ENCODE measurements around the gene PRG2. TPM values are rescaled to one million over a fixed set of nuclear protein-coding genes. Genes with fewer than 3 reads are reported as not detected.
A peak's percentile ranks its signal among the peaks of the same experiment; 100 is the strongest.

Gene PRG2
- polyA plus RNA-seq, 3 donors, result 1.1 TPM; not detected in 2

DNA sequence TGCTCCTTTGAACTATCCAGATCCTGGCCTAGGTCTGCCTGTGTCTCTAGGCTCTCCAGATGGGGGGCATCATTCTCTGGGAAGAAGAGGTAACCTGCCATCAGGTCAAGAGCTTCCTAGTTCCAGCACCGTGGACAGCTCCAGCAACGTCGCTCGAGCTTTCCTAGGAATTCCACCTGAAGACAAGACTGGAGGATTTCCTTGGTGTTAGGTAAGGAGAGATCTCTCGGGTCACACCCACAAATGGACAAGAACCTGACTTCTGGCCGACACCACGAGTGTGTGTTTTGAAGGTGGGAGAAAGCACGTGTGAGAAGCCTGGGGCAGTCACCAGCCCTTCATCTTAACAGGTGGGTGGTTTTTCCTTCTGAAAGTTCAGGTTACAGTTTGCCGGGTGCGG lies 10.7 kb downstream of the PRG2 start:
- WGBS (ENCODE audit: insufficient coverage), result 30% methylated on average over 4 of the region's 10 CpGs
- Histone ChIP-seq H3K79me2 (ENCODE audit: insufficient read depth, low read length) (no peaks in the 10 kb centered on the region), H3K4me2 (replicated peaks; ENCODE audit: extremely low read depth, low read length, poor library complexity, severe bottlenecking) (no peak overlapping the region), H3K9ac (ENCODE audit: insufficient read depth, low read length, poor library complexity, severe bottlenecking) (no peak overlapping the region), H3K4me3 (replicated peaks in 1 of 3; ENCODE audit: low read depth in 2 of 3, low read length in 3 of 3) (no peak overlapping the region), H3K9me3 (replicated peaks in 1 of 2; ENCODE audit: control insufficient read depth in 1 of 2, insufficient read depth in 1 of 2, low read length in 2 of 2) (no peaks in the 10 kb centered on the region), H2AFZ (ENCODE audit: insufficient read depth, low read depth, low read length, poor library complexity, severe bottlenecking) (no peak overlapping the region), H3K27me3 (ENCODE audit: control insufficient read depth in 2 of 2, insufficient read depth in 2 of 2, low read length in 2 of 2) (peaks cover 0 to 2% of the 10 kb centered on the region in 2 donors), H3K36me3 (replicated peaks in 1 of 2; ENCODE audit: control insufficient read depth in 1 of 2, insufficient read depth in 2 of 2, low read length in 2 of 2) (no peaks in the 10 kb centered on the region), H4K20me1 (ENCODE audit: insufficient read depth, low read length) (no peaks in the 10 kb centered on the region), H3K27ac (ENCODE audit: low read depth in 1 of 2, low read length in 2 of 2) (no peak overlapping the region), H3K4me1 (ENCODE audit: control insufficient read depth in 1 of 2, insufficient read depth in 2 of 2, low read length in 2 of 2) (peaks cover 0 to 6% of the 10 kb centered on the region in 2 donors)
- no peaks in the 10 kb centered on the region for H3K36me3 Mint-ChIP-seq
- DNase-seq, result no peak
- H3K27me3 Mint-ChIP-seq (ENCODE audit: low read depth in 3 of 3), result peaks cover 2 to 9% (median 4%) of the 10 kb centered on the region in 3 donors
- H3K4me1 Mint-ChIP-seq, result peaks cover 2% of the 10 kb centered on the region
- H3K27ac Mint-ChIP-seq, result peak overlapping the region in 1 of 7 donors; percentile 16
- H3K4me3 Mint-ChIP-seq, result no peak overlapping the region
- TF ChIP-seq CTCF (IDR thresholded peaks at IDR 0.05), result no peak
- peaks cover 0 to 2% (median 0%) of the 10 kb centered on the region in 7 donors for H3K9me3 Mint-ChIP-seq
- intact Hi-C loops (cut with micrococcal nuclease), result no loop called here

- Histone ChIP-seq H3K79me2 (ENCODE audit: insufficient read depth, low read length) (no peaks in the 10 kb centered on the region), H3K9ac (ENCODE audit: insufficient read depth, low read length, poor library complexity, severe bottlenecking) (no peak overlapping the region), H3K4me1 (ENCODE audit: control insufficient read depth in 1 of 2, insufficient read depth in 2 of 2, low read length in 2 of 2) (peaks cover 0 to 2% of the 10 kb centered on the region in 2 donors), H3K4me2 (replicated peaks; ENCODE audit: extremely low read depth, low read length, poor library complexity, severe bottlenecking) (no peak overlapping the region), H2AFZ (ENCODE audit: insufficient read depth, low read depth, low read length, poor library complexity, severe bottlenecking) (no peak overlapping the region), H3K36me3 (replicated peaks in 1 of 2; ENCODE audit: control insufficient read depth in 1 of 2, insufficient read depth in 2 of 2, low read length in 2 of 2) (no peaks in the 10 kb centered on the region), H3K9me3 (replicated peaks in 1 of 2; ENCODE audit: control insufficient read depth in 1 of 2, insufficient read depth in 1 of 2, low read length in 2 of 2) (no peaks in the 10 kb centered on the region), H3K27me3 (ENCODE audit: control insufficient read depth in 2 of 2, insufficient read depth in 2 of 2, low read length in 2 of 2) (peaks cover 0 to 2% of the 10 kb centered on the region in 2 donors), H3K27ac (ENCODE audit: low read depth in 1 of 2, low read length in 2 of 2) (no peak overlapping the region), H3K4me3 (replicated peaks in 1 of 3; ENCODE audit: low read depth in 2 of 3, low read length in 3 of 3) (no peak overlapping the region), H4K20me1 (ENCODE audit: insufficient read depth, low read length) (no peaks in the 10 kb centered on the region)
- no peak overlapping the region for H3K4me3 Mint-ChIP-seq
- TF ChIP-seq CTCF (IDR thresholded peaks at IDR 0.05), result no peak
- H3K36me3 Mint-ChIP-seq, result no peaks in the 10 kb centered on the region
- peaks cover 2 to 9% (median 4%) of the 10 kb centered on the region in 3 donors for H3K27me3 Mint-ChIP-seq (ENCODE audit: low read depth in 3 of 3)
- H3K4me1 Mint-ChIP-seq, result no peaks in the 10 kb centered on the region
- peak overlapping the region in 1 of 7 donors; percentile 45 for H3K27ac Mint-ChIP-seq
- no peak for DNase-seq
- peaks cover 0 to 2% (median 0%) of the 10 kb centered on the region in 7 donors for H3K9me3 Mint-ChIP-seq
- intact Hi-C loops (cut with micrococcal nuclease), result no loop called here
These were observed 12.3 kb downstream of the PRG2 start for GRCh38 chr11:57378186-57378585.
